Right kidney (tissue), 9 donors: ENCODE measurements around the gene RTP3.

Experiments used
- DNase-seq: peaks from one replicate; pipeline ENCODE4 v3.0.0-alpha.2; 2016
- long read RNA-seq, 8 donors: transcript quantifications; one replicate each; lab custom pipeline, GENCODE V29; 2026

The RTP3 gene
- long read RNA-seq, donor 1: 0 reads
- long read RNA-seq, donor 2: 0 reads
- long read RNA-seq, donor 3: 0 reads
- long read RNA-seq, donor 4: 0 reads
- long read RNA-seq, donor 5: 0 reads
- long read RNA-seq, donor 6: 0 reads
- long read RNA-seq, donor 7: 0 reads
- long read RNA-seq, donor 8: 0 reads

GRCh38 chr3:46497556-46498265 lies at the start of gene RTP3:
RTP3 (plus strand) TSS chr3:46497976; CDS start chr3:46498063, 87 bp downstream.
- no peak for DNase-seq

GRCh38 chr3:46448721-46449120 lies 49.1 kb upstream of the RTP3 start:
- DNase-seq: no peak

- DNase-seq: no peak
These were observed 47.8 kb upstream of the RTP3 start for GRCh38 chr3:46449755-46450552.

GRCh38 chr3:46453526-46454208 lies 44.1 kb upstream of the RTP3 start:
- DNase-seq: no peak

- no peak for DNase-seq
These were observed 43.6 kb upstream of the RTP3 start for GRCh38 chr3:46454209-46454595.

GRCh38 chr3:46454606-46455005 lies 43.2 kb upstream of the RTP3 start:
- no peak for DNase-seq

GRCh38 chr3:46455231-46456115 lies 42.3 kb upstream of the RTP3 start:
- DNase-seq: no peak

GRCh38 chr3:46456118-46456517 lies 41.7 kb upstream of the RTP3 start:
- no peak for DNase-seq

- DNase-seq: no peak
These were observed 37.7 kb upstream of the RTP3 start for GRCh38 chr3:46460051-46460450.

GRCh38 chr3:46462111-46462510 lies 35.7 kb upstream of the RTP3 start:
- DNase-seq: no peak

- no peak for DNase-seq
These were observed 35.3 kb upstream of the RTP3 start for GRCh38 chr3:46462511-46462910.

- DNase-seq: no peak
These were observed 34.5 kb upstream of the RTP3 start for GRCh38 chr3:46463120-46463867.

- no peak for DNase-seq
These were observed 33.9 kb upstream of the RTP3 start for GRCh38 chr3:46463868-46464241.

GRCh38 chr3:46464326-46465195 lies 33.2 kb upstream of the RTP3 start, which contains the start of gene LTF:
LTF (minus strand) TSS chr3:46464905; CDS start chr3:46464867, 38 bp downstream.
- DNase-seq: no peak

- DNase-seq: no peak
These were observed 32.6 kb upstream of the RTP3 start for GRCh38 chr3:46465196-46465520.

- DNase-seq: no peak
These were observed 31.5 kb upstream of the RTP3 start for GRCh38 chr3:46466273-46466672.

- no peak for DNase-seq
These were observed 30.8 kb upstream of the RTP3 start for GRCh38 chr3:46466871-46467403.

GRCh38 chr3:46467562-46467961 lies 30.2 kb upstream of the RTP3 start:
- DNase-seq: no peak

GRCh38 chr3:46468753-46469600 lies 28.8 kb upstream of the RTP3 start:
- no peak for DNase-seq
